ENCODE measurements around the gene GJD3.

The GJD3 gene

DNA sequence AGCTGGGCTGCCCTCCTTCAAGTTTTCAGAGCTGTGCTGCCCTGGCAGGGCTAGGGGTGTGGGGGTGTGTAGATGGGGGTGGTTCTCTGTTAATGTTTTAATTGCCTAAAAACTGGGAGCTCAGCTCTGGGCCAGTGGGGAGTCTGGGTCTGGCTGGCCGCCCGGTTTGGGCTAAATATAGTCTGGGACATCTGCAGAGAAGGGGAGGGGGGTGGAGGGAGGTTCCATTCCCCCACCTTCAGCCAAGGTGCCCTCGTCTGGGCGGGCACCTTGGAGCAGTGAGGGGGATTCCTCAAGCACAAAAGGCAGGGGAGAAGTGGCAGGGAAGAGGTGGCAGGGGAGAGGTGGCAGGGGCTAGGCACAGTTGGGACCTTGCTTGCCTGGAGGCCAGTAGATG is 42.6 kb downstream of the GJD3 start:
- DNase-seq = no peak

DNA sequence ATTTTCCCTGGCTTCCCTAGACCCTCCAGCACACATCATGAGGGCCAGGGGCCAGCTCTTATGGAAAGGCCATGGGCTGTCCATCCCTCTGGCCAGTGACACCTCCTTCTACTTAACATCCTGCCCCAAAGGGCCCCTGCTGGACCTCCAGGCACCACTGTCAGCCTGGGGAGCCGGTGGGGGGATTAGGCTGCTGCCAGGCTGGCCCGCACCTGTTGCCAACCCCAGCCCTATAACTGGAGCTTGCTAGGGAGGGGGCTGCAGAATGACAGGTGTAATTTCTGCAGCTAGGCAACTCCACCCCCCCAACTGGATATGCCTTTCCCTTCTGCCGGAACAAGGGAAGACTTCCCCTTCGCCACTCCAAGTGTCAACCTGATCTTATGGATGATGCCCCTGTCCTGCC is 43.0 kb downstream of the GJD3 start:
- no peak for DNase-seq

DNA sequence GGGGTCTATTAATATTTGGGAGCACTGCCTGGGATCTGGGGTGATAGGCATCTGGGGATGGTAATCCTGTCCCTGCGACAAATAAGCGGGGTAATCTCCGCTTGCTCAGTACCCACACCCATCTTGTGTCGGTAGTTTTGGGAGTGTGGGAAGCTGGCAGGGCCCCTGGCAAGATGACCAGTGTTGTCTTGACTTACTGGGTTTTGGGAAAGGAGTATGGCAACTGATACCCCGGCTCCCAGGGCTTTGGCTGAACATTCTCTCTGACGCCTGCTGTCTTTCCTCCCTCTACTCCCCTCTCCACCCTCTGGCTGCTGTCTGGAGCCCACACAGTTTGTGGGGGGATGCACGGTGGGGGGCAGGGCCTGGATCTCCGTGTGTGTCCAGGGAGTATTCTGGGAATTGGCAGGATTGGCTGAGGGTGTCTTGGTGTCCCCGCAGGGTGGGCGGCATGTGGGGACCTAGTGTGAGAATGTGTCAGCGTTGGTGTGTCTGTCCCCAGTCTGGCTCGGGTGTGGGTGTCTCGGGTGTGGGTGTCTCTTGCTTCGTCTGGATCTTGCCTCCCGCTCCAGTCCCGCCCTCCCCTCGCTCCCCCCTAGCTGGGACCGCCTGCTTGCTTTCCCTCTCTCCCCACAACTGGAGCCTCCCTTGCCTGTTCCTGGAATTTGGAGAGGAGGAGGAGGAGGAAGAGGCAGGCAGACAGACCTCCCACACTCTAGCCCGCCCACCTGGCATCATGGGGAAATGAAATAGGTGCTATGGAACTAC is 43.6 kb downstream of the GJD3 start:
- DNase-seq = no peak

DNA sequence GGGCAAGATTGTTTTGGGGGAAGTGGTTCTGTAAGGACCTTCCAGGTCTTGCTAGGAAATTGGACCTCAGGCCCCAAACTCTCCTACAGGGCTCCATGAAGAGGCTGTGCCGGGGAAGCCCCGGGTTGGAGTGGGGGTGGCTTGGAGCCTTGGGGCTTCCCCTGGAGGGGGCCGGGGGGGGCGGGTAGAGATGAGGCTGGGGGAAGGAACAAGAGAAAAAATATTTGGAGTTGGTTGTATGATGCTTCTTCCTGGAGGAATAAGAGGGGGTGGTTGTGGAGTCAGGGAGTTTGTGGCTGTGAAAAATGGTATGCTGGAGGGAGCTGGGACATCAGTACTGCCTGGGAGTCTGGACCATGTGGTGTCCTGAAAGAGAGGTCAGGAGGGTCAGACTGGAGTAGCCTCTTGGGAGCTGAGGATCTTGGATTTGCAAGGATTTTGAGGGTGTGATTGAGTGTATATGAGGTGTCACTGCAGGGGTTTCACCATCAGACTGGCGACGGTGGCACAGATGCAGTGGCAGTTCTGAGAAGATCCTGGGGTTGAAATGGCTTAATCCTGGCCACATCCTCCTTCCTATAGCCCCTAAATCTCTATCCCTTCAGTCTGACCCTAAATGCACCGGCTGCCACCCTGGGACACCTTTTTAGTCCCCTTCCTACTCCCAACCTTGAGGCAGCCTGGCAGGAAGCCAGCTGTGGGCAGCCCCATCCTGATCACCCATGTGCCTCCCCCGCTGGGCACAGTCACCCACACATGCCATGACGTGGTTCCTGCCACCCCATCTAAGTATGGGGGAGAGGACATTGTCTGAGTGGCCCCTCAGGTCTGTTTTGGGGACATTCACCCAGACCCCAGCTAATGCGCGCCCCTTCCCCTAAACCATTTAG is 44.6 kb downstream of the GJD3 start:
- DNase-seq = peak; percentile 81

DNA sequence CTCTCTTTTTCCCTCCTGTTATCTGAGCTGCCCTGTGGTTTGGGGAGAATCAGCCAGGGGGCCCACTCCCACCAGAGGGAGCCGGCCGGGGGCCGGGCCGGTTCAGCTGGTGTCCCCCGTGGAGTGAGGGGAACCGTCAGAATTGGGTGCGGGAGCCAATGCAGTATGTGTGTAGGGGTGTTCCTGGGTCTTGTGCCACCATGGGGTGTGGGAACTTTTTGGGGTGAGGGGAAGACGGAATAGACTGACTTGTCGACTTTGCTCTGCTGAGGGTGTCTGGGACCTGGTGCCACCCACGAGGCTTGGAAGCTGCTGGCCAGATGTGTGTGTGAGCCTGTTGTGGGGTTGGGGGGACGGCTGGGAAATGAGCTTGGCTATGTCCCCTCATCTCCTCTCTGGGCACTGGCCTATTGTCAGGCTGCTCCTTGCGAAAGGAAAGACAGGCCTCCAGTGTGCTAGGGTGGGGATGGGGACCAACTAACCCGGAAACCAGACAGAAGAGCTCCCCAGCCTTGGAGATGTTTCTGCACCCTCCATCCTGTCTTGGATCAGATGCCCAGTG is 45.6 kb downstream of the GJD3 start:
- no peak for DNase-seq

DNA sequence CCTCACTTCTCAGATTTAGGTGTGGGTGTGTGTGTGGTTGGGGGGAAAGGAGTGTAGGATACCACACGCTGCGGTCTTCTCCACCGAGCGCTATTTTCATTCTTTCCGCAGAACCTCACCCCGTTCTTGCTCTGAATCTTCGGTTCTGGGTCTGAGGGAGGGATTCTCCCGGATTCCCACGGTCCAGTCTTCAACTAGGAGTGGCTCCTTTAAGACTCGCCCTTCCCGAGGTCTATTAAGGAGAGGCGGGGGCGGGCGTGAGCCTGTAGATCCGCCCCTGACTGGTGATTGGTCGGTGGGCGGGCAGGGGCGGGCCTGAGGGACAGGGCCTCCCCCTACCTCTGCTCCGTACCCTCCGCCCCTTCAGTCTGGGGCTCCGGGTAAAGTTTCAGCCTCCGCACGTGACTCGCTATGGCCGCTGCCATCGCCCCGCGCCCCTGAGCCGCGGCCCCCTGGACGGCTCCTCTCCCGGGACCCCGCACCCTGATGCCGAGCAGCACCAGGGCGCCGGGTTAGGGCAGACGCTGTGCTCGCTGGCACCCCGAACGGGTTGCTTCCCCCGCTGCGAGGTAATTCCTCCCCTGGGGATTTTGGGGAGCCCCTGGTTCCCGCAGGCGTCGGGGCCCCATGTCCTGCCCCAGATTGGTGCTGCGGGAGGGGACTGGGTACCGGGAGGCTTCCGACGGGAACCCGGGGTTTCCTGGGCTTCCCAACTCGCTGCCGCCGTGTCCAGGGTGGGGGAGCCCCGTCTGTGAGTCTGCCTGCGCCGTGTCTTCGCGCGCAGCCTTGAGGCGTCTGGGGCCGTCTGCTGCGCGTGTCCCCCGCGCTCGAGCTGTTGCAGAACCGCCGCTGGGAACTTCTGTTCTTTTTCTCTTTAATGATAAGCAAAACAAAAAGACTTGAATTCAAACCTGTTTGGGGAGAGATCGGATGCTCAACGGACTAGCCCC is 46.4 kb downstream of the GJD3 start:
- DNase-seq = peak; percentile 90

DNA sequence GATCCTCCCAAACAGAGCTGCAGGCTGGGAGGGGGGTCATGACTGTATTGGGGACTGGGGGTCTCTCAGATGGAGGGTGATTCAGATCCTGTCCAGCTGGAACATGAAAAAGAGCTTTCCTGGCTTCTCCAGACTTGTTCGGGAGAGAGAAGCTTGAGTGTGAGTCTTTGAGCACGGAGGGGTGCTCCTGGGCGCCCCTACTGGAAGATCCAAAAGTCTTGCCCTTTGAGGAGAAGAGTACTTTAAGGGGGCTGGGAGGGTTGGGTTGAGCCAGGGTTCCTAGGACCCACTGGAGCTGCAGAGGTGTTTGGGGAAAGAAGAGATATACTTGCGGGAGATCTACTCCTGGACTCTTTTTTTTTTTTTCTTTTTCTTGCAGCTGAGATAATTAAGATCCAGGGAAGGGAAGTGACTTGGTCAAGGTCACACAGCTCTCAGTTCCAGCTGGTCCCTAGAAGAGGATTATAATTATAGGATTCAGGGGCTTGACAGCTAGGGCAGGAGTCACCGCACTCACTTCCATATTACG is 47.1 kb downstream of the GJD3 start:
- no peak for DNase-seq

DNA sequence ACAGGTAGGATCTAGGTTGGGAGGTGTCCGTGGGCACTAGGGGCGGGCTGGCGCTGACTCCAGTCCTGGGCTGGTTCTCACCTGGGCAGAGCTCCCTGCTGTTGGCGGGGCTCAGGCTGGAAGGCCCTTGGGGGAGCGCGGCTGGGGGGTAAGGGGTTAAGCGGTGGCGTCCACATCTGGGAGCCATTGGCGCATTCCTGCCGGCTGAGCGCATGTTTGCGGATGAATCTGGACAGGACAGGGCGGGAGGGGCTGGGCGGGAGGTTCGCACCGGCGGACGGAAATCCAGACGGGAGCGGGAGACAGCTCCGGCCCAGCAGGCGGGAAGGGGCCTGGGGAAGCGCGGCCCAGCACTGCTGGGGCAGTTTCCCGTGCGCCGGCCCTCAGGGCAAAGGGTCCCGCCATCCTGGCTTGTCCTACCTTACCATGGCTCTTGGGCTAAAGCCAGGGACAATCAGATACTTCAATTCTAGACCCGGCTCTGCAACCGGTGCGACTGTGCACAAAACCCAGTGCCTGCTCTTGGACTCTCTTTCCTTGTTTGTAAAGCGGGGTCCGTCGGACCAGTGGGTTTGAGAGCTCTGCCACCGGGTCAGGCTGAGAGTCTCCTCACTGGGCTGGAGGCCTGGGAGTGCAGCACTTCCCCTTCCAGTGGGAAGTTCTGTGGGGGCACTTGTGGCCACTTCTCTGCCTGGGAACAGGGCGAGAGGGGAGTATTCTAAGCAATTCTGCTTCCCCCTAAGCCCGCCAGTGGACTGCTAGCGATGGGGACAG is 47.8 kb downstream of the GJD3 start:
- no peak for DNase-seq

DNA sequence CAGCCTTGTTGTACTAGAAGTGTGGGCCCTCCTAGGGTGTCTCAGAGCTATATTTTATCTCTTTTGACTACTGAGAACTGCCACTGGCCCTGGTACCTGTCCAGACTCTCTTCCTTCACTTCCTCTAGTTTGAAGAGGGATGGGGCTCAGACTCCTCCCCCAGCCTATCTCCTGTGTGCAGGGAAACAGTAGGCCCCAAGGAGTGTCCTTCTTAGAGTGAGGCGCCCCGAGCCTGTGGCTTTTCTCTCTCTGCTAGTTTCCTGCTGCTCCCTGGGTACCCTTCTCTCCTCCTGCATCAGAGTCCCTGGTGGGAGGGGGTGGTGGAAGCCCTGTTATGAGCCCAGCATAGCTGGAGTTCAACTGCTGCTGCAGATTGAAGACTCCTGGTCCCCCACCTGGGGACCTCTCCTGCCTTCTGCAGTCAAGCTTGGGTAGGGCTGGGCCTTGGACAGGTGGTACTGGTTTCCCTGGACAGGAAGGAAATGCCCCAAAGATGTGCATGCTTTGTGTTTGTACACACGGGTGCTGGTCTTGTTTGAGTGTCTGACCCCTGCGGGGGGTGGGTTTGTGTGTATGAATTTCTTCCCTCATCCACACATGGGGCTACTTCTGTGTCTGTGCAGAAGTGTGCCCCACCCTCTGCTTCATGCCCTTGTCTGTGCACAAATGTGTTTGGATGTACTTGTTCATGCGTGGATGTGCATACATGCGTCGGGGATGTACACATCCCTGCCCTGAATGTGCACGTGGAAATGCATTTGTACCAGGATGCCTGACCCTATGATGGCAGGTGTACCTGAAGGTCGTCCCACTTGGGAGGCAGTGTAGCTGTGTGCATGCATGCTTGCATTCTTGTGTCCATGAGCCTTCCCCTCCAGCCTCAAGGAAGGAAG is 48.6 kb downstream of the GJD3 start:
- DNase-seq = no peak

DNA sequence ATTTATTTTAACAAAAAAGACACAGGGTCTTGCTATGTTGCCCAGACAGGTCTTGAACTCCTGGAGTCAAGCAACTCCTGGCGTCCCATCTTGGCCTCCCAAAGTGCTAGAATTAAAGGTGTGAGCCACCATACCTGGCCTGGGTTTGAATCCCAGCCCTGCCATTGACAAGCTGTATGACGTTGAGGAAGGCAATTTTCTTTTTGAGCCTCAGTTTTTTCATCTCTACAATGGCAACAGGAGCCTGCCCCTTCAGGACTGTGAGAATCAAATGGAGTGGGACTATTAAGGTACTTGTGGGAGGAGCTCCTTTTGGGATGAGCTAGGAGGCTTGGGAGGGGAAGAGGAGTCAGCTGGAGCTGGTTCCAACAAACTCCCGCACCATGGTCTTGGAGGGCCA is 49.3 kb downstream of the GJD3 start:
- DNase-seq = no peak

DNA sequence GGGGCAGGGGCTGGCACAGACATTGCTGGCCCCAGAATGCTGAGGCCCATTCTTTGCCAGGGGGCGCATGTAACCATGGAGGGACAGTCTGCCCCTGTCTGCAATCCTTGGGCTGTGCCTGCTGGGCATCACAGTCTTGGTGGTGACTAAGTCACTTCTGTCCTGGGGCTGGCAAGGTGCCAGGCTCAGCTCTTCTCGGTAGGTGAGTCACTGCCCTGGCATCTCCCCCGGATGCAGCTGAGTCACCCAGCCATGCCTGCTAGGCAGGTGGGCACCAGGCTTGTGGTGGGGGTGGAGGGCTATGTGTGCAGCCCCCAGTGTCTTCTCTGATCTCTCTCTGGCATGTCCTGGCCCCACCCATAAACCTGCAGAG is 50.0 kb downstream of the GJD3 start:
- peak; percentile 89 for DNase-seq

DNA sequence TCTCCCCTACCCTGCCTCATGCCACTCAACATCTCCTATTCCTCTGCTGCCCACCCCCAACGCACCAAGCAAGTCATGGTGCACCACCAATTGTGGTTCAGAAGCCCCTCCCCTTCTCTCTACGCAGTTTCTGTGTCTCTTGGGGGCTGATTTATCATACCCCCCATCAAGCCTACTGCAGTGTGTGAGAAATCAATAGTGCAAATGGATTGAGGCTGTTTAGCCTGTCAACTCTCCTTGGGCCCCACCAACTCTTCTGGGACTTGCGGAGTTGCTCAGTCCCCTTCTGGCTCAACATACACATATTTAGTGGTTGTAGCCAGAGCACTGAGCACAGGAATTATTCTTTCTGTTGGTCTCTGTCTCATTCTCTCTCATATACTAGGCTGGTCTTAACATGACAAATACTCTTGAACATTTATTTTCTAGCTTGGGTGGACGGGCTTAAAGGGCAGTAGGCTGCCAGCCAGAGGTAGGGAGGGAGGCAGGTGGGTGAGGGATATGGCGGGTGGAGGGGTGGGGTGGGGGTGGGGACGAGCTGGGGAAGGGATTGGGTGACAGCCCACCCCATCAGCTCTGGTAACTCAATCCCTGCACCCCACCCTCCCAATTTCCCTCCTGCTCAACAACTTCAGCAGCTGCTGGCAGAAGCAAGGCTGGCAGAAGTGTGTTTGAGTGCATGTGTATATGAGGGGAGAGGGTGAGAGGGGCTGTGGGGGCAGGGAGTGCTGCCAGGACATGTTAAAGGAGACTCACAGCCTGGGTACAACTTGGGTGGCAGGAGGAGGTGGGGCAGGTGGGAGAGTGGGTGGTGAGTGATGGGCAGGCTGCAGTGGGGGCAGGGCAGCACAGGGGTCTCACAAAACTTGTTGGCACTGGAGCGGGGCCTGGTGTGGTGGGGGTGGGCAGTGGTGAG is 50.6 kb downstream of the GJD3 start:
- DNase-seq = no peak
